ENCODE results near the gene SUV39H1. TPM values are rescaled to one million over a fixed set of nuclear protein-coding genes. Genes with fewer than 3 reads are reported as not detected.
"Not testable (repeated sequence)": the region's sequence is repeated elsewhere in the genome, so short reads cannot be mapped to it uniquely, and the experiment has no call there.

Gene SUV39H1
- total and polyA plus RNA-seq, 2 of the 8 experiments (the other 6 are each of a cell fraction or from before 2014, with no cell fraction given), result 14.8 to 27.8 TPM

GRCh38 chrX:48654746-48655145 is 41.8 kb upstream of the SUV39H1 start:
- not testable (repeated sequence) for H3K79me2 ChIP-seq (ENCODE audit: control insufficient read depth in 1 of 2, insufficient read depth in 2 of 2, low read length in 2 of 2); H2BK15ac ChIP-seq (ENCODE audit: low read length); H3K4me3 ChIP-seq (ENCODE audit: extremely low read depth in 1 of 4, insufficient read depth in 2 of 4, low read depth in 3 of 4, low read length in 4 of 4); H3K56ac ChIP-seq (replicated peaks; ENCODE audit: insufficient read length, low read depth, low read length); H4K20me1 ChIP-seq (replicated peaks in 1 of 2; ENCODE audit: control insufficient read depth in 1 of 2, insufficient read depth in 2 of 2, low read length in 2 of 2); H3K18ac ChIP-seq (ENCODE audit: extremely low read depth, low read length); FAIRE-seq; H2BK12ac ChIP-seq (ENCODE audit: low read depth, low read length); H2BK5ac ChIP-seq (ENCODE audit: low read depth, low read length); H3K23ac ChIP-seq (ENCODE audit: insufficient read length); H3K27ac ChIP-seq (ENCODE audit: low read depth, low read length); H3K4ac ChIP-seq (replicated peaks; ENCODE audit: insufficient read length, low read depth, low read length); H3K36me3 ChIP-seq (ENCODE audit: control insufficient read depth in 2 of 4, insufficient read depth in 4 of 4, low read length in 3 of 4); H2BK20ac ChIP-seq (ENCODE audit: low read length); H3K79me1 ChIP-seq (ENCODE audit: low read depth, low read length); H3K23me2 ChIP-seq (ENCODE audit: low read depth, low read length); H4K91ac ChIP-seq (replicated peaks; ENCODE audit: insufficient read length, low read length); H4K8ac ChIP-seq (ENCODE audit: extremely low read depth, insufficient read depth, low read length); H2BK120ac ChIP-seq (replicated peaks; ENCODE audit: low read depth, low read length); H3K14ac ChIP-seq (ENCODE audit: insufficient read length); H2AK5ac ChIP-seq (ENCODE audit: low read depth, low read length); H2AFZ ChIP-seq (ENCODE audit: low read length); H3K9me3 ChIP-seq (ENCODE audit: insufficient read depth in 2 of 2, low read depth in 1 of 2, low read length in 1 of 2); H4K5ac ChIP-seq (ENCODE audit: insufficient read length, low read depth, low read length); H3K4me1 ChIP-seq (replicated peaks in 1 of 4; ENCODE audit: control insufficient read depth in 3 of 4, insufficient read depth in 4 of 4, low read length in 3 of 4); H3K4me2 ChIP-seq (ENCODE audit: insufficient read depth in 1 of 2, low read depth in 2 of 2, low read length in 2 of 2); DNase-seq (ENCODE audit: low read depth in 1 of 2, low spot score in 2 of 2); H3K27me3 ChIP-seq (replicated peaks in 1 of 4; ENCODE audit: control insufficient read depth in 3 of 4, extremely low read depth in 1 of 4, insufficient read depth in 3 of 4, low read length in 3 of 4); H3K9ac ChIP-seq (replicated peaks in 1 of 4; ENCODE audit: extremely low read depth in 1 of 4, low read depth in 3 of 4, low read length in 3 of 4)
- CTCF ChIA-PET (ENCODE audit: partially characterized antibody), result interaction anchor here (0.6 kb wide), 1 partner anchor 16 kb away, joined by 3 read pairs; no protein-coding TSS in a partner anchor
- POLR2A ChIA-PET (ENCODE audit: partially characterized antibody), result interaction anchor here (1.2 kb wide), 2 partner anchors 37 to 243 kb away, joined by 3 read pairs; partner anchors contain the start of genes PQBP1 and TIMM17B
- 83% methylated on average over 9 of the region's 19 CpGs; no CpG with 5 or more reads in 1 of the 2 experiments for whole genome bisulfite sequencing, 2 experiments (ENCODE audit: extremely low coverage in 1 of 2, insufficient coverage in 1 of 2, insufficient read length in 1 of 2, insufficient replicate concordance in 2 of 2, low coverage in 1 of 2, low lambda C conversion rate in 2 of 2, missing lambda C conversion rate in 1 of 2)

- H3K4me3 ChIP-seq (ENCODE audit: extremely low read depth in 1 of 4, insufficient read depth in 2 of 4, low read depth in 3 of 4, low read length in 4 of 4); H2BK12ac ChIP-seq (ENCODE audit: low read depth, low read length); H3K36me3 ChIP-seq (ENCODE audit: control insufficient read depth in 2 of 4, insufficient read depth in 4 of 4, low read length in 3 of 4); H3K9ac ChIP-seq (replicated peaks in 1 of 4; ENCODE audit: extremely low read depth in 1 of 4, low read depth in 3 of 4, low read length in 3 of 4); H3K4me1 ChIP-seq (replicated peaks in 1 of 4; ENCODE audit: control insufficient read depth in 3 of 4, insufficient read depth in 4 of 4, low read length in 3 of 4); H3K79me1 ChIP-seq (ENCODE audit: low read depth, low read length); H3K18ac ChIP-seq (ENCODE audit: extremely low read depth, low read length); H3K9me3 ChIP-seq (ENCODE audit: insufficient read depth in 2 of 2, low read depth in 1 of 2, low read length in 1 of 2); H4K20me1 ChIP-seq (replicated peaks in 1 of 2; ENCODE audit: control insufficient read depth in 1 of 2, insufficient read depth in 2 of 2, low read length in 2 of 2); H2BK20ac ChIP-seq (ENCODE audit: low read length); FAIRE-seq; CTCF ChIA-PET (ENCODE audit: partially characterized antibody); DNase-seq (ENCODE audit: low read depth in 1 of 2, low spot score in 2 of 2); H3K56ac ChIP-seq (replicated peaks; ENCODE audit: insufficient read length, low read depth, low read length); H3K27me3 ChIP-seq (replicated peaks in 1 of 4; ENCODE audit: control insufficient read depth in 3 of 4, extremely low read depth in 1 of 4, insufficient read depth in 3 of 4, low read length in 3 of 4); H3K79me2 ChIP-seq (ENCODE audit: control insufficient read depth in 1 of 2, insufficient read depth in 2 of 2, low read length in 2 of 2); H2BK120ac ChIP-seq (replicated peaks; ENCODE audit: low read depth, low read length); H2AK5ac ChIP-seq (ENCODE audit: low read depth, low read length); H2BK5ac ChIP-seq (ENCODE audit: low read depth, low read length); H3K4ac ChIP-seq (replicated peaks; ENCODE audit: insufficient read length, low read depth, low read length); H3K4me2 ChIP-seq (ENCODE audit: insufficient read depth in 1 of 2, low read depth in 2 of 2, low read length in 2 of 2); H3K23ac ChIP-seq (ENCODE audit: insufficient read length); H2BK15ac ChIP-seq (ENCODE audit: low read length); H2AFZ ChIP-seq (ENCODE audit: low read length); H4K91ac ChIP-seq (replicated peaks; ENCODE audit: insufficient read length, low read length); H4K5ac ChIP-seq (ENCODE audit: insufficient read length, low read depth, low read length); H3K27ac ChIP-seq (ENCODE audit: low read depth, low read length); H3K14ac ChIP-seq (ENCODE audit: insufficient read length); H3K23me2 ChIP-seq (ENCODE audit: low read depth, low read length); POLR2A ChIA-PET (ENCODE audit: partially characterized antibody); H4K8ac ChIP-seq (ENCODE audit: extremely low read depth, insufficient read depth, low read length): not testable (repeated sequence)
- no CpG with 5 or more reads among the region's 34 CpGs for WGBS, 2 experiments (ENCODE audit: extremely low coverage in 1 of 2, insufficient coverage in 1 of 2, insufficient read length in 1 of 2, insufficient replicate concordance in 2 of 2, low coverage in 1 of 2, low lambda C conversion rate in 2 of 2, missing lambda C conversion rate in 1 of 2)
These were observed 36.8 kb upstream of the SUV39H1 start for GRCh38 chrX:48659686-48660085.
